Skeletal muscle satellite cell (primary cell): ENCODE data around the gene SNX15.

Source experiments
- H3K27me3 ChIP-seq: 2 replicates; pipeline ENCODE4 v1.7.0; 2013; ENCODE audit warnings: low read length; ENCODE audit not compliant: control insufficient read depth, insufficient read depth
- H3K36me3 ChIP-seq: 2 replicates; pipeline ENCODE4 v1.7.0; 2013; ENCODE audit warnings: mild to moderate bottlenecking, control low read depth, low read length; ENCODE audit not compliant: insufficient read depth
- H3K4me1 ChIP-seq: 2 replicates; pipeline ENCODE4 v1.7.0; 2013; ENCODE audit warnings: low read length; ENCODE audit not compliant: control insufficient read depth, insufficient read depth
- H3K4me2 ChIP-seq: 2 replicates; pipeline ENCODE4 v1.7.0; 2013; ENCODE audit warnings: mild to moderate bottlenecking, low read length
- H3K4me3 ChIP-seq: 2 replicates; pipeline ENCODE4 v1.7.0; 2013; ENCODE audit warnings: low read length
- H3K9ac ChIP-seq: 2 replicates; pipeline ENCODE4 v1.7.0; 2013; ENCODE audit warnings: mild to moderate bottlenecking, low read depth, low read length, moderate library complexity
- H3K9me3 ChIP-seq: replicated peaks from 2 replicates; pipeline ENCODE4 v1.7.0; 2013; ENCODE audit warnings: mild to moderate bottlenecking, control low read depth, low read length

Gene SNX15

GRCh38 chr11:65059523-65059922, 32.3 kb downstream of the SNX15 start:
- H3K4me2 ChIP-seq, result no peak overlapping the region
- peaks cover 9% of the 10 kb centered on the region for H3K27me3 ChIP-seq
- H3K9ac ChIP-seq, result no peak overlapping the region
- H3K4me1 ChIP-seq, result no peaks in the 10 kb centered on the region
- H3K9me3 ChIP-seq, result no peaks in the 10 kb centered on the region
- H3K36me3 ChIP-seq, result no peaks in the 10 kb centered on the region
- no peak overlapping the region for H3K4me3 ChIP-seq

- H3K4me1 ChIP-seq, result no peaks in the 10 kb centered on the region
- H3K36me3 ChIP-seq, result no peaks in the 10 kb centered on the region
- H3K4me3 ChIP-seq, result no peak overlapping the region
- no peak overlapping the region for H3K9ac ChIP-seq
- H3K4me2 ChIP-seq, result no peak overlapping the region
- no peaks in the 10 kb centered on the region for H3K9me3 ChIP-seq
- peaks cover 4% of the 10 kb centered on the region for H3K27me3 ChIP-seq
Observed at GRCh38 chr11:65059959-65060824, 33.0 kb downstream of the SNX15 start.

GRCh38 chr11:65060913-65061408, 33.7 kb downstream of the SNX15 start:
- Histone ChIP-seq H3K9ac (no peak overlapping the region), H3K4me3 (no peak overlapping the region), H3K36me3 (no peaks in the 10 kb centered on the region), H3K27me3 (peaks cover 4% of the 10 kb centered on the region), H3K9me3 (no peaks in the 10 kb centered on the region), H3K4me2 (no peak overlapping the region), H3K4me1 (no peaks in the 10 kb centered on the region)

- H3K9ac ChIP-seq, result no peak overlapping the region
- peaks cover 3% of the 10 kb centered on the region for H3K27me3 ChIP-seq
- no peak overlapping the region for H3K4me2 ChIP-seq
- no peaks in the 10 kb centered on the region for H3K36me3 ChIP-seq
- no peak overlapping the region for H3K4me3 ChIP-seq
- no peaks in the 10 kb centered on the region for H3K9me3 ChIP-seq
- H3K4me1 ChIP-seq, result no peaks in the 10 kb centered on the region
Observed at GRCh38 chr11:65063532-65063931, 36.3 kb downstream of the SNX15 start.

DNA sequence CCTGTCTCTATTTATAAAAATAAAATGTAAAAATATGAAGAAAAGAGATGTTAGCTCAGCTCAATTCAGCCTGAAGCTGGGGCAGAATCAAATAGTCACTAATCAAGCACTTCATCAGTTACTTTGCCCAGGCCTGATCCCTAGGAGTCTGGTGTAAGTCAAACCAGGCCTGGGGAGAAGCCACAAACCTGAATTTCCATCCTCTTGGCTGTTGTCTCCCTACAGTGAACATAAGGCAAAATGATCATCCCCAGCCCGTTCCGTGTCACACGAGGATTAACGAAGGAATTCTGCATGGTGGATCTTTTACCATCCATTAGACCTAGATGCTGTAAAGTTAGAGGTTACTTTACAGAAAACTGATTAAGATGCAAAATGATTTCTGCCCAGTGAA, 37.6 kb downstream of the SNX15 start:
- Histone ChIP-seq H3K36me3 (no peaks in the 10 kb centered on the region), H3K27me3 (no peaks in the 10 kb centered on the region), H3K4me1 (no peaks in the 10 kb centered on the region), H3K4me2 (no peak overlapping the region), H3K9me3 (no peaks in the 10 kb centered on the region), H3K4me3 (no peak overlapping the region), H3K9ac (no peak overlapping the region)

DNA sequence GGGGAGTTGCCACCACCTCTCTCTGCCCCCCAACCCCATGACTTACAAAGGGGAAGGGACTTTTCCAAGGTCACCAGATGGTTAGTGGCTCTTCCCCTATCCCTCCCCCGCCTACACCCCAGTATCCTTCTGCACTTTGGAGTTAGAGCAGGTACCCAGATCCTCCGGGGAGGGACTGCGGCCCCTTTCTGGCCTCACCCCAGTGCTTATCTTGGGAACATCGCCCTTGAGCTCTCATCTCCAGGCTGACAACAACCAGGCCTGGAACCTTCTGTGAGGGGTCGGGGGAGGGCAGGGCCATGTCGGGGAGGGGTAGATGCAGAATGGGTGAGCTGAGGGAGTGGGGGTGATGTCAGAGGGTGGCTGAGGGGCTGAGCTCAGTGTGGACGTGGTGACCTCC, 38.6 kb downstream of the SNX15 start:
- Histone ChIP-seq H3K27me3 (no peaks in the 10 kb centered on the region), H3K4me3 (no peak overlapping the region), H3K9me3 (no peaks in the 10 kb centered on the region), H3K4me1 (no peaks in the 10 kb centered on the region), H3K4me2 (no peak overlapping the region), H3K9ac (no peak overlapping the region), H3K36me3 (no peaks in the 10 kb centered on the region)

DNA sequence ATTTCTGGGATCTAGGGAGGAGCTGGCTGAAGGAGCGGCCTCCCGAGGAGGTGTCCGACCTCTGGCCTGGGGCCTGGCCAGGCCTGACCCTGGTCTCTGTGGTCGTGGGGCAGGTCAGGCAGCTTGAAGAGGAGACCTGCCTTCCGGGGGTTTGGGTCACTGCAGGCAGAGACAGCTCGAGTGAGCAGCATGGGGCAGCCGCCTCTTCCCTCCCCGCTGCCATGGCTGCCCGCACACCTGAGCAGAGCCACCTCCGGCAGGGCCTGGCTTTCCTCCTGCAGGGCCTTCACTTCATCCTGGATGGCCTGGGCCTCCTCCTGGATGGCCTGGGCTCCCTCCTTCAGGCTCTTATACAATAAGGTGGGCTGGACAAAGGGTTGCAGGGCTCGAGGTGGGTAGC, 39.1 kb downstream of the SNX15 start:
- Histone ChIP-seq H3K36me3 (no peaks in the 10 kb centered on the region), H3K9me3 (no peaks in the 10 kb centered on the region), H3K27me3 (no peaks in the 10 kb centered on the region), H3K4me2 (no peak overlapping the region), H3K9ac (no peak overlapping the region), H3K4me3 (no peak overlapping the region), H3K4me1 (no peaks in the 10 kb centered on the region)

GRCh38 chr11:65066805-65067291, 39.6 kb downstream of the SNX15 start:
- Histone ChIP-seq H3K4me1 (no peaks in the 10 kb centered on the region), H3K4me3 (no peak overlapping the region), H3K4me2 (no peak overlapping the region), H3K9me3 (no peaks in the 10 kb centered on the region), H3K36me3 (no peaks in the 10 kb centered on the region), H3K27me3 (no peaks in the 10 kb centered on the region), H3K9ac (no peak overlapping the region)

DNA sequence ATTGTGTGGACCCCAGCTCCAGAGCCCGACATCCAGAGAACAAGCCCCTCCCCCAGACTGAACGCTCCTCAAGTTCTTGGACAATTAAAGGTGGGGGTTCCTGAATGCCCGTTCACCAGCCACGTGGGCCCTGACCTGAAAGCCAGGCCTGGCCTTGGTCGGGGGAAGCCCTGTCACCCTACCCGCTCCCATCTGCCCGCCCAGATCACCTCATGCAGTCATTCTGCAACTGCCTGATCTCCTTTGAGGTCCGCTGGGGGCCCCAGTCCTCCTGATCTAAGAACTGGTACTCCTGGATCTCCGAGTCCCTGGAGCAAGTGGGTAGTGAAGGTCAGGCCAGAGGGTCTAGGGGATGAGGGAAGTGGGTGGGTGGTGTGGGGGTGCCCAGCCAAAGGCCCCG, 40.2 kb downstream of the SNX15 start:
- no peak overlapping the region for H3K4me3 ChIP-seq
- no peak overlapping the region for H3K9ac ChIP-seq
- no peaks in the 10 kb centered on the region for H3K36me3 ChIP-seq
- no peak overlapping the region for H3K4me2 ChIP-seq
- H3K27me3 ChIP-seq, result no peaks in the 10 kb centered on the region
- no peaks in the 10 kb centered on the region for H3K4me1 ChIP-seq
- no peaks in the 10 kb centered on the region for H3K9me3 ChIP-seq

DNA sequence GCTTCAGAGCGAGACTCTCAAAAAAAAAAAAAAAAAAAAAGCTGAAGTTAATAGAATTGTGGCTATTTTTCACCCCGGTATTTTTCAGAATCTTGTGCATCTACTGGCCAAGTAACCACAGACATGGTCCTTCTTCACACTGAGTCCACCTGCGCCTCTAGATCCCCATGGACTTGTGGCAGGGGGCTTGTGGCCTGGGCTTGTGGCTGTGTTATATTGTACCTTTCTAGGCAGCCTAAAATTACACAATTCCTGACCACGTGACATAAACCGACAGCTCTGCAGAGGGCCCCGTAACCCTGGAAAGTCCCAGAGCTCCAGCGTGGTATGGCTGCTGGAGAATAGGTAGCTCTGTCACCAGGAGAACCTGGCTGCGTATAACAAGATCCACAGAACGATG, 42.0 kb downstream of the SNX15 start:
- Histone ChIP-seq H3K9ac (no peak overlapping the region), H3K9me3 (no peaks in the 10 kb centered on the region), H3K4me2 (no peak overlapping the region), H3K36me3 (no peaks in the 10 kb centered on the region), H3K27me3 (no peaks in the 10 kb centered on the region), H3K4me1 (no peaks in the 10 kb centered on the region), H3K4me3 (no peak overlapping the region)

GRCh38 chr11:65071907-65072630, 44.8 kb downstream of the SNX15 start:
- no peaks in the 10 kb centered on the region for H3K9me3 ChIP-seq
- no peak overlapping the region for H3K9ac ChIP-seq
- no peak overlapping the region for H3K4me2 ChIP-seq
- no peaks in the 10 kb centered on the region for H3K36me3 ChIP-seq
- H3K27me3 ChIP-seq, result no peaks in the 10 kb centered on the region
- H3K4me1 ChIP-seq, result no peaks in the 10 kb centered on the region
- H3K4me3 ChIP-seq, result no peak overlapping the region
